GM23338 (cell line): ENCODE measurements around the gene ORC2. TPM values are rescaled to one million over a fixed set of nuclear protein-coding genes. Genes with fewer than 3 reads are reported as not detected.

ENCODE experiments used
- ATAC-seq: fragments of 200-7000 bp; cut with Tn5 transposase; 3 replicates; pipeline ENCODE4 v1.9.1; 2020
- DNase-seq: peaks from one replicate; pipeline ENCODE4 v3.0.0-alpha.2; 2015; ENCODE audit warnings: low spot score
- H2AFZ ChIP-seq: fragments of 200-600 bp; sonication (generic); 2 replicates; pipeline ENCODE4 v1.8.0; 2016; ENCODE audit warnings: antibody characterized with exemption, mild to moderate bottlenecking, moderate library complexity
- H3F3A ChIP-seq: fragments of 200-600 bp; sonication (generic); replicated peaks from 2 replicates; pipeline ENCODE4 v1.8.0; 2017; ENCODE audit warnings: antibody characterized with exemption, mixed run types, low read depth
- H3K27ac ChIP-seq: fragments of 200-600 bp; sonication (generic); 2 replicates; pipeline ENCODE4 v1.6.1; 2016; ENCODE audit warnings: low read depth
- H3K27me3 ChIP-seq: fragments of 200-600 bp; sonication (generic); 2 replicates; pipeline ENCODE4 v1.8.0; 2016; ENCODE audit warnings: mild to moderate bottlenecking, mixed run types, moderate library complexity; ENCODE audit not compliant: insufficient read depth
- H3K36me3 ChIP-seq: fragments of 200-600 bp; sonication (generic); 2 replicates; pipeline ENCODE4 v1.8.0; 2016; ENCODE audit warnings: mild to moderate bottlenecking; ENCODE audit not compliant: insufficient read depth
- H3K4me1 ChIP-seq: fragments of 200-600 bp; sonication (generic); 2 replicates; pipeline ENCODE4 v1.8.0; 2016; ENCODE audit warnings: mild to moderate bottlenecking, moderate library complexity; ENCODE audit not compliant: insufficient read depth
- H3K4me2 ChIP-seq: fragments of 200-600 bp; sonication (generic); 2 replicates; pipeline ENCODE4 v1.7.1; 2017; ENCODE audit warnings: mixed run types
- H3K4me3 ChIP-seq: fragments of 200-600 bp; sonication (generic); 2 replicates; pipeline ENCODE4 v1.6.1; 2016; ENCODE audit warnings: mixed run types
- H3K79me2 ChIP-seq: fragments of 200-600 bp; sonication (generic); replicated peaks from 2 replicates; pipeline ENCODE4 v1.8.0; 2017; ENCODE audit warnings: mild to moderate bottlenecking; ENCODE audit not compliant: insufficient read depth
- H3K9me2 ChIP-seq: fragments of 200-600 bp; sonication (generic); 2 replicates; pipeline ENCODE4 v1.8.0; 2017; ENCODE audit not compliant: insufficient read depth
- H4K20me1 ChIP-seq: fragments of 200-600 bp; sonication (generic); replicated peaks from 2 replicates; pipeline ENCODE4 v1.8.0; 2017; ENCODE audit warnings: mild to moderate bottlenecking; ENCODE audit not compliant: insufficient read depth
- H3K27ac Mint-ChIP-seq: 2 replicates; pipeline ENCODE4 v1.8.0; 2020; ENCODE audit warnings: inconsistent platforms, mild to moderate bottlenecking, moderate library complexity, mixed read lengths
- H3K27me3 Mint-ChIP-seq: 3 replicates; pipeline ENCODE4 v1.8.0; 2022; ENCODE audit warnings: low read depth, mild to moderate bottlenecking, moderate library complexity, mixed read lengths, inconsistent platforms; ENCODE audit not compliant: insufficient read depth, poor library complexity
- H3K36me3 Mint-ChIP-seq: 3 replicates; pipeline ENCODE4 v1.8.0; 2021; ENCODE audit warnings: low read depth, mild to moderate bottlenecking, inconsistent platforms, moderate library complexity, mixed read lengths
- H3K4me1 Mint-ChIP-seq: 3 replicates; pipeline ENCODE4 v1.8.0; 2020; ENCODE audit warnings: mild to moderate bottlenecking, inconsistent platforms, mixed read lengths
- H3K4me3 Mint-ChIP-seq: 3 replicates; pipeline ENCODE4 v1.8.0; 2021; ENCODE audit warnings: moderate library complexity, mild to moderate bottlenecking, inconsistent platforms, mixed read lengths
- H3K9me3 Mint-ChIP-seq: 3 replicates; pipeline ENCODE4 v1.8.0; 2020; ENCODE audit warnings: moderate library complexity, mild to moderate bottlenecking, inconsistent platforms, mixed read lengths
- CREB1 ChIP-seq: fragments of 250-450 bp; sonication (Bioruptor Pico); IDR thresholded peaks from 2 replicates; pipeline ENCODE4 v1.5.0; 2020; ENCODE audit warnings: low read depth, mild to moderate bottlenecking, moderate library complexity
- ETS1 ChIP-seq: IDR thresholded peaks from 2 replicates; pipeline ENCODE4 v1.6.1; 2016; ENCODE audit warnings: antibody characterized with exemption
- EZH2 ChIP-seq: fragments of 200-600 bp; sonication (generic); IDR thresholded peaks from one replicate; pipeline ENCODE4 v1.8.0; 2017; ENCODE audit warnings: antibody characterized with exemption, mild to moderate bottlenecking, low read depth; ENCODE audit not compliant: unreplicated experiment
- EZH2phosphoT487 ChIP-seq: fragments of 200-600 bp; sonication (generic); IDR thresholded peaks from one replicate; pipeline ENCODE4 v1.8.1; 2018; ENCODE audit warnings: antibody characterized with exemption; ENCODE audit not compliant: unreplicated experiment
- JUNB ChIP-seq: IDR thresholded peaks from one replicate; pipeline ENCODE4 v1.6.1; 2016; ENCODE audit warnings: antibody characterized with exemption; ENCODE audit not compliant: unreplicated experiment
- NANOG ChIP-seq: IDR thresholded peaks from 2 replicates; pipeline ENCODE4 v1.6.1; 2016; ENCODE audit warnings: antibody characterized with exemption, borderline replicate concordance
- POLR2AphosphoS5 ChIP-seq: IDR thresholded peaks from 2 replicates; pipeline ENCODE4 v1.6.1; 2016; ENCODE audit warnings: antibody characterized with exemption, low read depth
- REST ChIP-seq: IDR thresholded peaks from one replicate; pipeline ENCODE4 v1.6.1; 2018; ENCODE audit warnings: antibody characterized with exemption; ENCODE audit not compliant: unreplicated experiment
- STAT1 ChIP-seq: IDR thresholded peaks from one replicate; pipeline ENCODE4 v1.6.1; 2016; ENCODE audit warnings: antibody characterized with exemption; ENCODE audit not compliant: unreplicated experiment
- ZNF114 ChIP-seq: fragments of 250-450 bp; sonication (Bioruptor Pico); IDR thresholded peaks from 2 replicates; pipeline ENCODE4 v1.5.0; 2020; ENCODE audit warnings: mild to moderate bottlenecking, moderate library complexity
- ZNF331 ChIP-seq: fragments of 250-450 bp; sonication (Bioruptor Pico); IDR thresholded peaks from 2 replicates; pipeline ENCODE4 v1.5.0; 2020; ENCODE audit warnings: low read depth, mild to moderate bottlenecking, moderate library complexity
- ZNF462 ChIP-seq: fragments of 250-450 bp; sonication (Bioruptor Pico); IDR thresholded peaks from 2 replicates; pipeline ENCODE4 v1.5.0; 2020; ENCODE audit warnings: mild to moderate bottlenecking, moderate library complexity
- polyA plus RNA-seq: library from polyadenylated mRNA; unstranded; fragments of >200 nt; fragmentation: Nextera tagmentation; extraction: Ambion mirVana; gene quantifications from 2 replicates; pipeline ENCODE4 v1.2.1, GENCODE V29; 2016
- total RNA-seq: library from RNA; depleted of rRNA; stranded (reverse); fragments of >200 nt; shearing (Covaris generic); gene quantifications from 2 replicates; pipeline ENCODE4 v1.2.3, GENCODE V29; 2014

Gene ORC2
- total and polyA plus RNA-seq, 2 experiments from 2014 or later = 26.1 to 42.0 TPM

- no peaks in the 10 kb centered on the region for H3K27me3 Mint-ChIP-seq
- H3K36me3 ChIP-seq = peaks cover 73% of the 10 kb centered on the region
- no peaks in the 10 kb centered on the region for H3K79me2 ChIP-seq
- no peaks in the 10 kb centered on the region for H3K27me3 ChIP-seq
- H2AFZ ChIP-seq = no peak overlapping the region
- no peaks in the 10 kb centered on the region for H3K9me2 ChIP-seq
- DNase-seq (no peak), ATAC-seq (no peak)
- no peak overlapping the region for H3K4me3 ChIP-seq
- H3K4me3 Mint-ChIP-seq = no peak overlapping the region
- H3K27ac ChIP-seq = no peak overlapping the region
- TF ChIP-seq EZH2phosphoT487 = no peak
- no peak for TF ChIP-seq ZNF462 (CRISPR knock-in tag)
- TF ChIP-seq ZNF114 (CRISPR knock-in tag) = no peak
- TF ChIP-seq NANOG = no peak
- no peak for TF ChIP-seq CREB1 (CRISPR knock-in tag)
- TF ChIP-seq EZH2 = no peak
- no peak for TF ChIP-seq JUNB
- no peak for TF ChIP-seq ZNF331 (CRISPR knock-in tag)
- TF ChIP-seq ETS1 = no peak
- no peak for TF ChIP-seq STAT1
- no peak for TF ChIP-seq REST
- TF ChIP-seq POLR2AphosphoS5 = no peak
- H3K4me1 Mint-ChIP-seq = no peaks in the 10 kb centered on the region
- H4K20me1 ChIP-seq = peaks cover 4% of the 10 kb centered on the region; the same call in 1 of the 2 replicates
- H3K9me3 Mint-ChIP-seq = no peaks in the 10 kb centered on the region
- no peaks in the 10 kb centered on the region for H3F3A ChIP-seq
- H3K4me1 ChIP-seq = no peaks in the 10 kb centered on the region
- H3K36me3 Mint-ChIP-seq = peaks cover 61% of the 10 kb centered on the region
- no peak overlapping the region for H3K4me2 ChIP-seq
- H3K27ac Mint-ChIP-seq = no peak overlapping the region
Observed at GRCh38 chr2:200939832-200940231, 23.6 kb downstream of the ORC2 start.
